DND-41 (cell line): Measurements from ENCODE around the gene KRT34.

Experiments
- CTCF ChIP-seq: IDR thresholded peaks from 2 replicates; pipeline ENCODE4 v1.5.1; 2012; ENCODE audit warnings: borderline replicate concordance, low read length, moderate library complexity, mild to moderate bottlenecking; ENCODE audit not compliant: poor library complexity, severe bottlenecking; ENCODE audit errors: extremely low read depth
- EZH2 ChIP-seq: IDR thresholded peaks from 3 replicates; pipeline ENCODE4 v1.6.1; 2012; ENCODE audit warnings: borderline replicate concordance, low read depth, mild to moderate bottlenecking, moderate library complexity, low read length, inconsistent platforms; ENCODE audit not compliant: severe bottlenecking

- no peak for TF ChIP-seq CTCF
- TF ChIP-seq EZH2: no peak
These were observed 12.4 kb downstream of the KRT34 start, which contains the start of gene KRT33B for GRCh38 chr17:41369713-41370112.
